OCI-LY1 (cell line): ENCODE measurements around the gene SHLD2.
"Not testable (repeated sequence)": the region's sequence is repeated elsewhere in the genome, so short reads cannot be mapped to it uniquely, and the experiment has no call there.

Experiments
- CTCF ChIP-seq: fragments of 200-600 bp; sonication (generic), shearing (Covaris generic); IDR thresholded peaks from 2 replicates; pipeline ENCODE4 v1.5.1; 2017; ENCODE audit warnings: mild to moderate bottlenecking, antibody characterized with exemption, low read length, moderate library complexity, mixed read lengths
- EZH2 ChIP-seq: fragments of 200-600 bp; sonication (generic), shearing (Covaris generic); IDR thresholded peaks from 2 replicates; pipeline ENCODE4 v1.8.0; 2017; ENCODE audit warnings: borderline replicate concordance, mixed run types, mild to moderate bottlenecking, antibody characterized with exemption, low read length, moderate library complexity, mixed read lengths

- not testable (repeated sequence) for TF ChIP-seq CTCF, EZH2
Observed at GRCh38 chr10:87172178-87172577, 77.2 kb downstream of the SHLD2 start.
